GM19324 (cell line): ENCODE results near the gene GPAM.
"Not testable (repeated sequence)": the region's sequence is repeated elsewhere in the genome, so short reads cannot be mapped to it uniquely, and the experiment has no call there.

Experiments used
- ATAC-seq: cut with Tn5 transposase; IDR thresholded peaks from one replicate; pipeline ENCODE4 v1.9.1; 2021; ENCODE audit warnings: mild to moderate bottlenecking, moderate library complexity; ENCODE audit not compliant: unreplicated experiment, low FRiP score

Gene GPAM, protein sequence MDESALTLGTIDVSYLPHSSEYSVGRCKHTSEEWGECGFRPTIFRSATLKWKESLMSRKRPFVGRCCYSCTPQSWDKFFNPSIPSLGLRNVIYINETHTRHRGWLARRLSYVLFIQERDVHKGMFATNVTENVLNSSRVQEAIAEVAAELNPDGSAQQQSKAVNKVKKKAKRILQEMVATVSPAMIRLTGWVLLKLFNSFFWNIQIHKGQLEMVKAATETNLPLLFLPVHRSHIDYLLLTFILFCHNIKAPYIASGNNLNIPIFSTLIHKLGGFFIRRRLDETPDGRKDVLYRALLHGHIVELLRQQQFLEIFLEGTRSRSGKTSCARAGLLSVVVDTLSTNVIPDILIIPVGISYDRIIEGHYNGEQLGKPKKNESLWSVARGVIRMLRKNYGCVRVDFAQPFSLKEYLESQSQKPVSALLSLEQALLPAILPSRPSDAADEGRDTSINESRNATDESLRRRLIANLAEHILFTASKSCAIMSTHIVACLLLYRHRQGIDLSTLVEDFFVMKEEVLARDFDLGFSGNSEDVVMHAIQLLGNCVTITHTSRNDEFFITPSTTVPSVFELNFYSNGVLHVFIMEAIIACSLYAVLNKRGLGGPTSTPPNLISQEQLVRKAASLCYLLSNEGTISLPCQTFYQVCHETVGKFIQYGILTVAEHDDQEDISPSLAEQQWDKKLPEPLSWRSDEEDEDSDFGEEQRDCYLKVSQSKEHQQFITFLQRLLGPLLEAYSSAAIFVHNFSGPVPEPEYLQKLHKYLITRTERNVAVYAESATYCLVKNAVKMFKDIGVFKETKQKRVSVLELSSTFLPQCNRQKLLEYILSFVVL

DNA sequence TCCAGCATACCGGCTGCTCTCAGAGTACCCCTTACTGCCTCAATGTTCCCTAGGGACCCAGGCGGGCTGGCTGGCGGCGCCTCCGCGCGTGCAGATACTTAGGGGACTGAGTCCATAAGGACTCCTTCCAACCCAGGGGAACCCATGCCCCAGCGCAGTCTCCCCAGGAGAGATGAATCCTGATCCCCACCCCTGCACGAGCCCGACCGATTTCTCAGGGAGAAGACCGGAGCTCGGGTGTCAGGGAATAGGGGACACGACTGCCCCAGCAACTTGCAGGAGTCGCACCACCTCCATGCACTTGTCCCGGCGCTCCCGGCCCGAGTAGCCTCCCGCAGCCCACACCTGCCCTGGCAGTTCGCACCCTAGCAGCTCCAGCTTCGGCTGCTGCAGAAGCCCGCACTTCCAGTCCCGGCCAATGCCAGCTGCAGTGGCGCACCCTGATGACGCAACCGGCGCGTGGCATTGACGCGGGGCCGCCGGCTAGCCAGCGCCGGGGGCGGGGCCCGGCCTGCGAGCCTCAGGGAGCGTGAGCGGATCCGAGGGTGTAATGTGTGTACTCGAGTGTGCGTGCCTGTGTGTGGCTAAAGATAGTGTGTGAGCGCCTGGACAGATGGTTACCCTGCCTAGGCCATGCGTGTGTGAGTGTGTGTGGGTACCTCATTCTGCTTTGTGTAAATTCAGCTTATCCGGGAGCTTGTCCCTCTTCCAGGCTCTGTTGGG, at the start of gene GPAM:
Gene GPAM (minus strand): TSS at position 437 of the 723 bp plus-strand sequence. CDS start 1,981 bp downstream, outside the sequence.
- peak; percentile 97 for ATAC-seq

- ATAC-seq: no peak
Measured at GRCh38 chr10:112232670-112233069, 49.1 kb upstream of the GPAM start.

DNA sequence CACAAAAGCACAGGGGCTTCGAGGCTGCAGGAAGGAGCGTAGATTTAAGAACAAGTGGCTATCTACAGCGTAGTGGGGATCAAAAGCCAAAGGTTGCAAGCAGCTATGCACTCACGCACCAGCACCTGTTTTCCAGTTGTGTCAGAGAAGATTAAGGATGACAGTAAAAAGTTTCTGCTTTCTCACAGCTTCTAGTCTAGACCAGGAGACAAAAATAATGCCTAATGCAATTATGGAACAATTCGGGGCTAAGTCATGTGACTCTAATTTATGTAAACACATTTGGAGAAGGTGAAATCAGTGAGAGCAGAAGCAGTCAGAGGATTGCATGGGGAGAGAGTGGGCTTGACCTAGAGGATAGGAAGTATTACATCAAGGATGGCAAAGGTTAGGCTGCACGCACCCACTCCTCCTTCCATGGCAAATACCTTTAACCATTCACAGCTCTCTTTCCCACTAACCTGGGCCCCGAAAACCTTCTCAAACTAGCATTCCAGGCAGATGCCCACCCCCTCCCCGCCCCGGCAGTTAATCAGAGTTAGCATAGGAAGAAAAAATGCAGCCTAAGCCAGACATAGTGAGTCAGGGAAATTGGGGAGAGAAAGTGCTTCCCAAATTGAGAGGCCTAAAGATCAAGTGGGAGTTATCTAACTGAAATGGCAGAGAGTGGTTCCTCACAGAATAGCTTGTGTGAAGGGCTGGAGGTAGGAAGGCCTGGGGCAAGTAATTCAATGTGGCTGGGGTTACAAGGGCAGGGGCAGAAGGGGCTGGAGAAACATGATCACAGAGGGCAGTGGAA, 48.2 kb upstream of the GPAM start:
- ATAC-seq: no peak

DNA sequence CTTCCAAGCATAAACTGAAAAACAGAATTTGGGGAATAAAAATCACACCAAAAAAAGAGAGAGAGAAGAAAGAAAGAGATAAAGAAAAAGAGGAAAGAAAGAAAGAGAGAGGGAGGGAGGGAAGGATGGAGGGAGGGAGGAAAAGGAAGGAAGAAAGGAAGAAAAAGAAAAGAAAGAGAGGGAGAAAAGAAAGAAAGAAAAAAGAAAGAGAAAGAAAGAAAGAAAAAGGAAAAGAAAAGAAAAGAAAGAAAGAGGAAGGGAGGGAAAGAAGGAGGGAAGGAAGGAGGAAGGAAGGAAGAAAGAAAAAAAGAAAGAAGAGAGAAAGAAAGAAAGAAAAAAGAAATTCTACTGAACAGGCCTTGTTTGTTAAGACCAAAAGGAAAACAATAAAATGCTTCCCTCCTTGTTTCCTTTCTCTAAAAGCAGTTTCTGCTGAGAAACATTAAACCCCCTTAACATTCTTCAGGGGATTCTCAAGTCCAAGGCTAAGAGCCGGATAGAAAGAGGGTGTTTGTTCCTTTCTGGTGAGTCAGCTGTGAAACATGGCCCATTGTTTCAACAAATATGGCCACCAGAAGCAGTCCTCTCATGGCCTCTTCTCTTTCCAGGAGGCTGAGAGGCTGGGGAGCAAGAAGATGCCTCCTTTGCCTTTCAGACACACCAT, 46.9 kb upstream of the GPAM start:
- no peak for ATAC-seq

- no peak for ATAC-seq
Measured at GRCh38 chr10:112229901-112230300, 46.3 kb upstream of the GPAM start.

GRCh38 chr10:112229096-112229495, 45.5 kb upstream of the GPAM start:
- ATAC-seq: no peak

GRCh38 chr10:112228366-112229088, 45.0 kb upstream of the GPAM start:
- ATAC-seq: not testable (repeated sequence)

DNA sequence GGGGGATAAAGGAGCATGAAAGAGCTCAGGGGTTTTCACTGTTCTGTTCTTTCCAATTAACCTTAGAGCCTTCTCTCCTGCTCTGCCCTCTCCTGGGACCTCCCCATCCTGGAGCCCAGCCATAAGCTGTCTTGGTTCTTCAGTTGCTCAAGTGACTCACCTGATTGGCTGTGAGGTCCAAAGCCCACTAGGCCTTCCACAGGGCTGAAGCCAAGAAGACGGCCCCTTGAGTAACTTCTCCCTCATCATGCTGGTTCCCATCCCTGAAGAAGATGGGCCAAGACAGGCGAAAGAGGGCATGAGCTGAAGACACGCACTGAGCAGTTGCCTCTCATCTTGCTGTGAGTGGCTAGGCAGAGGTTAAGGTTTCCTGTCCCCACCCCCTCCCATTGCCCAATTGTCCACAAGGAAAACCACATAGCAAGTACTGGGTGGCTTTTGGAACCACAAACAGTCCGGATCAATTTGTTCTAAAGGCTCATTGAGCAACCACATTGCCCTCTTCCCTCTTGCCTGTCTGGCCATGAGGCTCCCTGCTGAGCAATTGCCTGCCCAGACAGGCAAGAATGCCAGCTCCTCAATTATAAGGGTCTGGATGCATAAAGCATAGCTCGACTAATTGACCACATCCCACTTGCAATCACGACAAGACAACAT, 43.9 kb upstream of the GPAM start:
- no peak for ATAC-seq

GRCh38 chr10:112226439-112227248, 43.1 kb upstream of the GPAM start:
- ATAC-seq: no peak

DNA sequence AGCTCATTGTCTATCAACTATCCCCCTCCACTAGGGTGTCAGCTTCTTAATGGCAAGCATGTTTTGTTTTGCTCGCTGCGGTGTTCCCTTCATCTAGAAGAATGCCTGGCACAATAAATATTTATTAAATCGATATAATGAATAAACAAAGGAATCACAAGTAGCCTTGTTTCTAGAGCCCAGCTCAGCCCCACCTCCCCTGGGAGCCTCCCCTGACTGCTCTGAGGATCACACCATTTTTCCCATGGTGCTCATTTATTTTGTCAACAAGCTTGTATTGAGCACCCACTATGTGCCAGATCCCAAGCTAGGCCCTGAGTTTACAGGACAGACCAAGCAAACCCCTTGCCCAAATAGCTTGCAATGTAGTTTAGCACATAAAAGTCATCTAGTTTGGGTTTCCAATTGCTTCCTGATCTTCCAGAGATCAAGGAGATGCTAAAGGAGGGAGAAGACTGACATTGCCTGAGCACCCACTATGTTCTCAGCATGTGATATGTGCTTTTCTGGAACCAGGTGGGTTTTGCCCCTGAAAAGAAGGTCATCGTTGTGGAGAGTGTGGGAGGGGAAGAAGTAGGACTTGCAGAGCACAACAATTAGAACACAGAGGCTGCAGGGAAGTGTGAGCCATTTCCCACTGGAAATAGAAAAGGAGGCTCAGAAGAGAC, 42.3 kb upstream of the GPAM start:
- ATAC-seq: no peak

GRCh38 chr10:112224933-112225529, 41.5 kb upstream of the GPAM start:
- ATAC-seq: no peak

GRCh38 chr10:112223725-112224124, 40.2 kb upstream of the GPAM start:
- ATAC-seq: no peak

- ATAC-seq: no peak
Measured at GRCh38 chr10:112222799-112223198, 39.2 kb upstream of the GPAM start.

- no peak for ATAC-seq
Measured at GRCh38 chr10:112221545-112221944, 38.0 kb upstream of the GPAM start.

DNA sequence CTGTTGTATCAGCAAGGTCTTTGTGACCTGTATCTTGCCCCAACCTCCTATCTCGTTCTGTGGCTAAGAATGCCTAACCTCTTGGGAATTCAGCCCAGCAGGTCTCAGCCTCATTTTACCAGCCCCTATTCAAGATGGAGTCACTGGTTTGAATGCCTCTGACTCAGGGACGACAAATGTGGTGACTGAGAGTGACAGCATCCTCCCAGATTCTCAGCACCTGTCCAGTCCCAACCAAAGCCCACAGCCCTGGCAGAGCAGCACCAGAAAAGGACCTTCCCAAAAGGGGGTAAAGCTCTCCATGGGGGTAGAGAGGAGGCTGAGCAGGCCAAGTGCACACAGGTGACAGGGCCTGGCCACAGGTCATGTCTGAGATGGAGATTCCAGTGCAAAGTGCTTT, 35.4 kb upstream of the GPAM start:
- ATAC-seq: no peak

DNA sequence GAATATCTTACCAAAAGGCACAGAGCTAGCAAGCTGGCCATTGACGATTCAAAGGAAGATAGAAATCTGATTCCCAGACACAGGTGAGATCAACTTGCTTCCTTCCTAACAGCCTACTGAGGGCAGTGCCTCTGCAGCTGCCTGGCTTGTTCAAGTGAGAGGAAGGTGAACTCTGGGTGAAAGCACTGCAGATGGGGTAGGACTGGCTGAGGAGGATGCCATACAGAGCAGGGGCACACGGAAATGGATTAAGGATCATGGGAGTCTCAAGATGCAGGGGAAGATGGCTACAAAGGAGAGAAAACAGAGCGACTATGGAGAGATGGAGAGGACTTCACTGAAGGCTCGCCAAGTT, 34.4 kb upstream of the GPAM start:
- no peak for ATAC-seq
